RWPE1 (cell line): ENCODE measurements around the gene RIPK4.

ENCODE experiments used
- CTCF ChIA-PET: fragments of 350-600 bp; sonication (Branson Sonifier 250); formaldehyde crosslinking; extraction: SDS; loops from one replicate; lab custom pipeline; 2021; lab: Yijun Ruan, JAX
- POLR2A ChIA-PET: fragments of 400-600 bp; formaldehyde crosslinking; extraction: SDS; loops from one replicate; lab custom pipeline; 2020; ENCODE audit warnings: antibody characterized with exemption; ENCODE audit not compliant: low non-redundant PET; lab: Yijun Ruan, JAX
- DNase-seq: peaks from one replicate; pipeline ENCODE4 v3.0.0; 2012; ENCODE audit warnings: low spot score
- H3K27ac ChIP-seq: fragments of 450-650 bp; 2 replicates; pipeline ENCODE4 v1.5.1; 2017
- TF ChIP-seq, protein P1 (sequence below): fragments of 450-650 bp; conservative IDR thresholded peaks from 2 replicates; pipeline ENCODE4 v1.5.1; 2017; ENCODE audit warnings: low read depth, mild to moderate bottlenecking

RIPK4 gene

DNA sequence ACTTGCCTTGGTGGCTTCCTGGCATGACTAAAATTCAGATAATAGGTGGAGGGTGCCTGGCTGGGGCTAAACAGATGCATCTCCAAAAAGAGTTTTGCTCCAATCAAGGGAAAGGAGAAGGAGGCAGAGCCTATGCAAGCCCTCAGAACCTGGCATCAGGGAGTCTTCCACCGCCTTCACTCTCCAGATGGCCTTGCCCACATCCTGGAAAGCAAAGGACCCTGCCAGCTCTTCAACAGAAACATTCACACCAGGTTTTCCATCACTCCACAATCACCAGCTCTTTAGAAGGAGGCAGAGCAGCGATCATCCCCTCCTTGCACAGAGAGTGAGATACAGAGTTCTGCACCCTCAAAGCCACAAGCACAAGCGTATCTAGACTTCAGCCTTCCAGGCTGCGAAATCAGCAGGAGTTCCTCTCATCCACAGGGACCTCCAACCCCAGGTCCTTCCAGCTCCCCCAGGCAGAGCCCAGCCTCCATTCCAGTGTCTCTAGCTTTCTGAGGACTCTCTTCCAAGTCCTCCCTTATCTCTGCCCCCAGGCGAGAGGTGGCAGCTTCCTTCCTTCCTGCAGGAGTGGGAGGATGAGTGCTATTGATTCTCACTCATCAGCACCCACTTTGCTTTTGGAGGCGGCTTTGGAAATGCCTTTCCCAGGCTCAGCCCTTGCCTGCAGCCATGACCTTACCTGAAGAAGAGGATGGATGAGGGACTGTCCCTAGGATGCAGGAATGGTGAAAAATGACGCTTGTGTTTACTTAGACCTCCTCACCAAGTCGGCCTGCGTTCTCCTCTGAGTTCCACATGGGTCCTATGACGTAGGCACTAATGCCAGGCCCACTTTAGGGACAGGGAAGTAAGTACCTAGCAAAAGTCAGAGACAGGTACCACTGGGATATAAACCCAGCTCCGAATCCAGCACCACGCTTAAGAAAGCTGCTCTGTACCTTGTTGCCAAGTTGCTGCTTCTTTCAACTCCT is 75.4 kb downstream of the RIPK4 start:
- TF ChIP-seq, protein P1, sequence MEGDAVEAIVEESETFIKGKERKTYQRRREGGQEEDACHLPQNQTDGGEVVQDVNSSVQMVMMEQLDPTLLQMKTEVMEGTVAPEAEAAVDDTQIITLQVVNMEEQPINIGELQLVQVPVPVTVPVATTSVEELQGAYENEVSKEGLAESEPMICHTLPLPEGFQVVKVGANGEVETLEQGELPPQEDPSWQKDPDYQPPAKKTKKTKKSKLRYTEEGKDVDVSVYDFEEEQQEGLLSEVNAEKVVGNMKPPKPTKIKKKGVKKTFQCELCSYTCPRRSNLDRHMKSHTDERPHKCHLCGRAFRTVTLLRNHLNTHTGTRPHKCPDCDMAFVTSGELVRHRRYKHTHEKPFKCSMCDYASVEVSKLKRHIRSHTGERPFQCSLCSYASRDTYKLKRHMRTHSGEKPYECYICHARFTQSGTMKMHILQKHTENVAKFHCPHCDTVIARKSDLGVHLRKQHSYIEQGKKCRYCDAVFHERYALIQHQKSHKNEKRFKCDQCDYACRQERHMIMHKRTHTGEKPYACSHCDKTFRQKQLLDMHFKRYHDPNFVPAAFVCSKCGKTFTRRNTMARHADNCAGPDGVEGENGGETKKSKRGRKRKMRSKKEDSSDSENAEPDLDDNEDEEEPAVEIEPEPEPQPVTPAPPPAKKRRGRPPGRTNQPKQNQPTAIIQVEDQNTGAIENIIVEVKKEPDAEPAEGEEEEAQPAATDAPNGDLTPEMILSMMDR: no peak
- no peak for DNase-seq
- ChIA-PET POLR2A (interaction anchor here (0.6 kb wide), 1 partner anchor 79 kb away, joined by 4 read pairs; no protein-coding TSS in a partner anchor), CTCF (interaction anchor here (0.6 kb wide), 1 partner anchor 28 kb away, joined by 3 read pairs; no protein-coding TSS in a partner anchor)
- no peak overlapping the region for H3K27ac ChIP-seq
